Thyroid gland (tissue), 4 donors: ENCODE data around the gene TENM3. TPM values are rescaled to one million over a fixed set of nuclear protein-coding genes. Genes with fewer than 3 reads are reported as not detected.
"Not testable (repeated sequence)": the region's sequence is repeated elsewhere in the genome, so short reads cannot be mapped to it uniquely, and the experiment has no call there.

Experiments used
- DNase-seq, 2 donors: peaks; one replicate each; pipeline ENCODE4 v3.0.0-alpha.2; 2019
- H3K27ac ChIP-seq, 3 donors: fragments of 200-600 bp; sonication (generic); 1 replicate in 2 of 3; 2 replicates in 1 of 3; pipeline ENCODE4 v1.5.1; 2016 to 2019; ENCODE audit warnings: mild to moderate bottlenecking in 1 of 3, moderate library complexity in 1 of 3
- H3K27me3 ChIP-seq: fragments of 200-600 bp; sonication (generic); one replicate; pipeline ENCODE4 v1.5.1; 2019
- H3K36me3 ChIP-seq, 2 donors: fragments of 200-600 bp; sonication (generic); one replicate each; pipeline ENCODE4 v1.5.1; 2016 to 2019
- H3K4me1 ChIP-seq, 2 donors: fragments of 200-600 bp; sonication (generic); one replicate each; pipeline ENCODE4 v1.5.1; 2017 to 2019
- H3K4me3 ChIP-seq, 3 donors: fragments of 200-600 bp; sonication (generic); replicated peaks in 1 of 3; 1 replicate in 2 of 3; 2 replicates in 1 of 3; pipeline ENCODE4 v1.5.1; 2016; ENCODE audit warnings: mild to moderate bottlenecking in 1 of 3
- H3K9me3 ChIP-seq: fragments of 200-600 bp; sonication (generic); one replicate; pipeline ENCODE4 v1.5.1; 2017
- CTCF ChIP-seq, 6 experiments: fragments of 200-600 bp in 3 of 6; fragments of 450-650 bp in 3 of 6; sonication (generic) in 3 of 6; IDR thresholded peaks; one replicate each; pipeline ENCODE4 v1.5.1; 2016 to 2019; ENCODE audit warnings: antibody characterized with exemption in 6 of 6, mild to moderate bottlenecking in 2 of 6, inconsistent platforms in 1 of 6, moderate library complexity in 1 of 6
- POLR2A ChIP-seq, 2 donors: fragments of 450-650 bp; IDR thresholded peaks; one replicate each; pipeline ENCODE4 v1.6.1; 2017; ENCODE audit warnings: antibody characterized with exemption in 2 of 2, mild to moderate bottlenecking in 2 of 2, moderate library complexity in 1 of 2
- WGBS, 2 donors: methylation state at CpG; one replicate each; pipeline ENCODE4 v1.1.5; 2017; 5-methylcytosine and 5-hydroxymethylcytosine counted together
- intact Hi-C: fragments of 100-400 bp; cut with DNase I; formaldehyde crosslinking; loops from one replicate; pipeline ENCODE4 v1.15.1; 2023
- total RNA-seq, 4 donors: library from RNA; depleted of rRNA; stranded (reverse); fragments of >200 nt; gene quantifications; one replicate each; pipeline ENCODE4 v1.2.3, GENCODE V29; 2016

TENM3 gene
- total RNA-seq: 10 to 100 TPM; 41.8 to 82.2 (median 68.1) TPM

- H3K36me3 ChIP-seq, H3K4me1 ChIP-seq, H3K9me3 ChIP-seq, H3K27ac ChIP-seq, intact Hi-C loops, H3K4me3 ChIP-seq, H3K27me3 ChIP-seq, DNase-seq: not testable (repeated sequence)
- WGBS, 2 donors: 93% methylated on average over 8 of the region's 8 CpGs
Observed at GRCh38 chr4:182243204-182243603, at the start of gene TENM3. Gene TENM3, plus strand, starts transcription at chr4:182243402. Its CDS starts 80,619 bp downstream, at chr4:182324021.

- intact Hi-C loops: no loop called here
- H3K4me3 ChIP-seq: no peak overlapping the region
- H3K4me1 ChIP-seq: no peaks in the 10 kb centered on the region
- TF ChIP-seq POLR2A (IDR thresholded peaks at IDR 0.05) (no peak), CTCF (IDR thresholded peaks at IDR 0.05) (no peak)
- H3K27me3 ChIP-seq: no peaks in the 10 kb centered on the region
- 92 to 93% methylated on average over 15 of the region's 15 CpGs for WGBS, 2 donors
- no peaks in the 10 kb centered on the region for H3K9me3 ChIP-seq
- H3K27ac ChIP-seq: no peak overlapping the region
- H3K36me3 ChIP-seq: no peaks in the 10 kb centered on the region
- no peak for DNase-seq
Observed at GRCh38 chr4:182194091-182194824, 48.9 kb upstream of the TENM3 start.

- no peak for DNase-seq
- Histone ChIP-seq H3K4me3 (no peak overlapping the region), H3K27me3 (no peaks in the 10 kb centered on the region), H3K9me3 (no peaks in the 10 kb centered on the region), H3K27ac (no peak overlapping the region), H3K36me3 (no peaks in the 10 kb centered on the region), H3K4me1 (peaks cover 0 to 6% of the 10 kb centered on the region in 2 donors)
- TF ChIP-seq POLR2A (IDR thresholded peaks at IDR 0.05): no peak
- no peak for TF ChIP-seq CTCF (IDR thresholded peaks at IDR 0.05)
- intact Hi-C loops: no loop called here
- WGBS, 2 donors: 81 to 82% methylated on average over 9 of the region's 9 CpGs
Observed at GRCh38 chr4:182197611-182198010, 45.6 kb upstream of the TENM3 start.

- no peak overlapping the region for H3K27ac ChIP-seq
- no peak for TF ChIP-seq POLR2A (IDR thresholded peaks at IDR 0.05)
- no peak for TF ChIP-seq CTCF (IDR thresholded peaks at IDR 0.05)
- H3K4me3 ChIP-seq: no peak overlapping the region
- no peaks in the 10 kb centered on the region for H3K36me3 ChIP-seq
- peaks cover 0 to 6% of the 10 kb centered on the region in 2 donors for H3K4me1 ChIP-seq
- no peaks in the 10 kb centered on the region for H3K27me3 ChIP-seq
- no peaks in the 10 kb centered on the region for H3K9me3 ChIP-seq
- DNase-seq: peak; percentile 20 to 51
- intact Hi-C loops: no loop called here
- 27 to 29% methylated on average over 3 of the region's 3 CpGs for WGBS, 2 donors
Observed at GRCh38 chr4:182201871-182202270, 41.3 kb upstream of the TENM3 start.

- peaks cover 0 to 6% of the 10 kb centered on the region in 2 donors for H3K4me1 ChIP-seq
- WGBS, 2 donors: 90 to 95% methylated on average over 8 of the region's 8 CpGs
- H3K36me3 ChIP-seq: no peaks in the 10 kb centered on the region
- no peak for DNase-seq
- H3K4me3 ChIP-seq: no peak overlapping the region
- no peak overlapping the region for H3K27ac ChIP-seq
- no peaks in the 10 kb centered on the region for H3K27me3 ChIP-seq
- TF ChIP-seq CTCF (IDR thresholded peaks at IDR 0.05): no peak
- TF ChIP-seq POLR2A (IDR thresholded peaks at IDR 0.05): no peak
- H3K9me3 ChIP-seq: no peaks in the 10 kb centered on the region
- intact Hi-C loops: no loop called here
Observed at GRCh38 chr4:182202650-182203049, 40.6 kb upstream of the TENM3 start.
